ENCODE measurements around the gene ERC1.
"Not testable (repeated sequence)": the region's sequence is repeated elsewhere in the genome, so short reads cannot be mapped to it uniquely, and the experiment has no call there.

Gene ERC1

DNA sequence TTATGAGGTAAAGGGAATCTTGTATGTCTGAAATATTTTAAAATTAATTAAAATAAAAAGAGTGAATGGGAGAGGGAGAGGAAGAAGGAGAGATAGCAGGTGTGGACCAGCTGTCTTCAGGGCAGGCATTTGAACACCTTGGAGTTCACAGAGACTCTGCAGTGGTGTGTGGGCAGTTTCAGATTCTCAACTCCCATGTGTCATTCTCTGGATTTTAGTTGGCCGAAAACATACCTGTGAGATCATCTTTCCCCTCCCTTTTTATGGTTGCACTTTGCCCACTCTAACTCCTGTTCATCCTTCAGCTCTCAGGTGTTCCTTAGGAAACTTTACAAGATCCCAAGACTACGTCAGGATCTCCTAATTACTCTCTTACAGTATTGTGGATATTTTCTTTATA lies 108.1 kb downstream of the ERC1 start:
- no peaks in the 10 kb centered on the region for H3K9me3 ChIP-seq (ENCODE audit: control insufficient read depth, insufficient read depth, low read depth, low read length)
- H3K4me1 ChIP-seq (ENCODE audit: control insufficient read depth, insufficient read depth, low read length) = 0 out of 2 replicates have a peak, but pooled peaks cover 4% of the 10 kb centered on the region
- H3K27ac ChIP-seq (ENCODE audit: extremely low read depth, low read depth, low read length) = no peak overlapping the region
- H3K4me3 ChIP-seq (ENCODE audit: low read depth, low read length) = no peak overlapping the region
- no peaks in the 10 kb centered on the region; a peak in 1 of 3 replicates for H3K36me3 ChIP-seq (ENCODE audit: control insufficient read depth in 2 of 2, insufficient read depth in 1 of 2, low read length in 2 of 2)
- 0 out of 2 replicates have a peak, but pooled peaks have one; percentile 3 for TF ChIP-seq PRDM1 (tag by site-specific recombination; IDR thresholded peaks at IDR 0.05)
- TF ChIP-seq ZNF311 (tag by site-specific recombination; IDR thresholded peaks at IDR 0.05; ENCODE audit: borderline replicate concordance) = no peak
- TF ChIP-seq TRIM28 (IDR thresholded peaks at IDR 0.05; ENCODE audit: borderline replicate concordance, low read length) = no peak
- CTCF ChIA-PET = no interaction called here
- POLR2A ChIA-PET = no interaction called here

DNA sequence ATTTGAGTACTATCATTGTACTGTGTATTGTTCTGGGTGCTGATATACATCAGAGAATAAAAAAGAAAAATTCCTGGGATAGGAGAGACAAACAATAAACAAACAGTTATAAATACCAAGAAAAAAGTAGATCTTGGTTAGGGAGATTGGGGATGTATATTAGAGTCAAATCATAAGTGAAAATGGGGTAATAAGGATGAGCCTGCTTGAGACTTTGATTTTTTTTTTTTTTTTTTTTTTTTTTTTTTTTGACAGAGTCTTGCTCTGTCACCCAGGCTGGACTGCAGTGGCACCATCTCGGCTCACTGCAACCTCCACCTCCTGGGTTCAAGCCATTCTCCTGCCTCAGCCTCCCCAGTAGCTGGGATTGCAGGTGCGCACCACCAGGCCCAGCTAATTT lies 108.6 kb downstream of the ERC1 start:
- H3K9me3 ChIP-seq (ENCODE audit: control insufficient read depth, insufficient read depth, low read depth, low read length); H3K4me3 ChIP-seq (ENCODE audit: low read depth, low read length); CTCF ChIA-PET; H3K36me3 ChIP-seq (ENCODE audit: control insufficient read depth in 2 of 2, insufficient read depth in 1 of 2, low read length in 2 of 2); H3K27ac ChIP-seq (ENCODE audit: extremely low read depth, low read depth, low read length); POLR2A ChIA-PET; H3K4me1 ChIP-seq (ENCODE audit: control insufficient read depth, insufficient read depth, low read length): not testable (repeated sequence)
- TF ChIP-seq, protein P1, sequence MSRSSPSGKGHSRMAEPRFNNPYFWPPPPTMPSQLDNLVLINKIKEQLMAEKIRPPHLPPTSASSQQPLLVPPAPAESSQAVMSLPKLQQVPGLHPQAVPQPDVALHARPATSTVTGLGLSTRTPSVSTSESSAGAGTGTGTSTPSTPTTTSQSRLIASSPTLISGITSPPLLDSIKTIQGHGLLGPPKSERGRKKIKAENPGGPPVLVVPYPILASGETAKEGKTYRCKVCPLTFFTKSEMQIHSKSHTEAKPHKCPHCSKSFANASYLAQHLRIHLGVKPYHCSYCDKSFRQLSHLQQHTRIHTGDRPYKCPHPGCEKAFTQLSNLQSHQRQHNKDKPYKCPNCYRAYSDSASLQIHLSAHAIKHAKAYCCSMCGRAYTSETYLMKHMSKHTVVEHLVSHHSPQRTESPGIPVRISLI (tag by site-specific recombination; IDR thresholded peaks at IDR 0.05) = peak; percentile 38; the same call in 1 of the 2 replicates

DNA sequence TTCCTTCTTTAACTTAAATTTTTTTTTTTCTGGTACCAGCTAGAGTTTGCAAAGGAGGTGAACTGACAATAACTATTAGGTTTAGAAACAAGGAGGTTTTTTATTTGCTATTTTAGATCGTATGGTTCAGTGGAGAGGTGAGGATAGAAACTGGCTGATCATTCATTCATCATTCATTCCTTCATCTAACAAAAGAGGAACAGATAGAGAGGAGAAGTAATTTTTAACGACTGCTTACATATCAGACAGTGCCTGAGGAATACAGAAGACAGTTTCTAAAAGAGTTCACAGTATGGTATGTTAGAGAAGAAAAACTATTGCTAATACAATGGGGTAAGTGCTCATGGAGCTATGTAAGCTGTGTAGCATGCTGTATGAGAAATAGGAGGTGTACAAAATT lies 111.1 kb downstream of the ERC1 start:
- POLR2A ChIA-PET = interaction anchor here (1.0 kb wide), 1 partner anchor 153 kb away, joined by 3 read pairs; the partner anchor contains the start of gene RAD52

DNA sequence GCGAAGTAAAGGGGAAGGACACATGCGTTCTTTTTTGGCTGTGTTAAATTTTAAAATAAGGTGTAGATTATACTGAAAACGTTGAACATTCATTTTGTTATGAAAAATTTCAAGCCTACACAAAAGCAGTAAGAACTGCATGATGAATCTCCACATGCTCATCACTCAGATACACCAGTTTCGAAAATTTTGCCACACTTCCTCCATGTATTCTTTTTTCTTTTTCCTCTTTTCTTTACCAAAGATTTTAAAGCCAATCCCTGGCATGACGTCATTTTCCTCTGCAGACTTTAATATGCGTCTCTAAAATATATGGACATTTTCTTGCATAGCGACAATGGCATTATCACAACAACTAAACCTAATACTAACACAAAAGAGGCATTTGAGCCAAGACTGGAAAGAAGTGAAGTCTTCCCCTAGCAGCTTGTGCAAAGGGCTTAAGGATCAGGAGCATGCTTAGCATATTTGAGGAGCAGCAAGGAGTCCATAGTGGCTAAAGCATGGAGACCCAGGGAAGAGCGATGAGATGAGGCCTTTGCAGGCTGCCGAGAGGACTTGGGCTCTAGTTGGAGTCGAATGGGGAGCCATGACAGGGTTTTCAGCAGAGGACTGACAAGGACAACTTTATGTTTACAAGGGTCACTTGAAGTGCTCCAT lies 111.9 kb downstream of the ERC1 start:
- ChIA-PET POLR2A (no interaction called here), CTCF (interaction anchor here (0.6 to 3.6 kb wide), 4 partner anchors 11 to 533 kb away, joined by 4 to 21 read pairs (median 7); no protein-coding TSS in a partner anchor)
- no peak overlapping the region for H3K4me3 ChIP-seq (ENCODE audit: low read depth, low read length)
- H3K27ac ChIP-seq (ENCODE audit: extremely low read depth, low read depth, low read length) = no peak overlapping the region
- no peaks in the 10 kb centered on the region for H3K9me3 ChIP-seq (ENCODE audit: control insufficient read depth, insufficient read depth, low read depth, low read length)
- 0 out of 2 replicates have a peak, but pooled peaks cover 4% of the 10 kb centered on the region for H3K4me1 ChIP-seq (ENCODE audit: control insufficient read depth, insufficient read depth, low read length)
- H3K36me3 ChIP-seq (ENCODE audit: control insufficient read depth in 2 of 2, insufficient read depth in 1 of 2, low read length in 2 of 2) = no peaks in the 10 kb centered on the region
- no peak for TF ChIP-seq OVOL3 (tag by site-specific recombination; IDR thresholded peaks at IDR 0.05)
- TF ChIP-seq, protein P2, sequence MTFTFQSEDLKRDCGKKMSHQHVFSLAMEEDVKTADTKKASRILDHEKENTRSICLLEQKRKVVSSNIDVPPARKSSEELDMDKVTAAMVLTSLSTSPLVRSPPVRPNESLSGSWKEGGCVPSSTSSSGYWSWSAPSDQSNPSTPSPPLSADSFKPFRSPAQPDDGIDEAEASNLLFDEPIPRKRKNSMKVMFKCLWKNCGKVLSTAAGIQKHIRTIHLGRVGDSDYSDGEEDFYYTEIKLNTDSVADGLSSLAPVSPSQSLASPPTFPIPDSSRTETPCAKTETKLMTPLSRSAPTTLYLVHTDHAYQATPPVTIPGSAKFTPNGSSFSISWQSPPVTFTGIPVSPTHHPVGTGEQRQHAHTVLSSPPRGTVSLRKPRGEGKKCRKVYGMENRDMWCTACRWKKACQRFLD (tag by site-specific recombination; IDR thresholded peaks at IDR 0.05) = no peak
- no peak for TF ChIP-seq ZNF561 (tag by site-specific recombination; IDR thresholded peaks at IDR 0.05; ENCODE audit: borderline replicate concordance)
- TF ChIP-seq ZNF510 (tag by site-specific recombination; IDR thresholded peaks at IDR 0.05; ENCODE audit: insufficient replicate concordance) = no peak
- no peak for TF ChIP-seq ZNF174 (tag by site-specific recombination; IDR thresholded peaks at IDR 0.05)
- no peak for TF ChIP-seq BCL11B (tag by site-specific recombination; IDR thresholded peaks at IDR 0.05; ENCODE audit: low read depth)
- no peak for TF ChIP-seq ZSCAN30 (tag by site-specific recombination; IDR thresholded peaks at IDR 0.05)
- no peak for TF ChIP-seq ZNF621 (tag by site-specific recombination; IDR thresholded peaks at IDR 0.05)
- no peak for TF ChIP-seq ZNF530 (tag by site-specific recombination; IDR thresholded peaks at IDR 0.05; ENCODE audit: low read depth)
- TF ChIP-seq GLIS2 (tag by site-specific recombination; IDR thresholded peaks at IDR 0.05) = no peak

More for the DNA sequence above, 111.1 kb downstream of the ERC1 start:
- H3K27ac ChIP-seq (ENCODE audit: extremely low read depth, low read depth, low read length) = no peak overlapping the region
- TF ChIP-seq ZNF202 (tag by site-specific recombination; IDR thresholded peaks at IDR 0.05; ENCODE audit: borderline replicate concordance) = no peak
- TF ChIP-seq, protein P3, sequence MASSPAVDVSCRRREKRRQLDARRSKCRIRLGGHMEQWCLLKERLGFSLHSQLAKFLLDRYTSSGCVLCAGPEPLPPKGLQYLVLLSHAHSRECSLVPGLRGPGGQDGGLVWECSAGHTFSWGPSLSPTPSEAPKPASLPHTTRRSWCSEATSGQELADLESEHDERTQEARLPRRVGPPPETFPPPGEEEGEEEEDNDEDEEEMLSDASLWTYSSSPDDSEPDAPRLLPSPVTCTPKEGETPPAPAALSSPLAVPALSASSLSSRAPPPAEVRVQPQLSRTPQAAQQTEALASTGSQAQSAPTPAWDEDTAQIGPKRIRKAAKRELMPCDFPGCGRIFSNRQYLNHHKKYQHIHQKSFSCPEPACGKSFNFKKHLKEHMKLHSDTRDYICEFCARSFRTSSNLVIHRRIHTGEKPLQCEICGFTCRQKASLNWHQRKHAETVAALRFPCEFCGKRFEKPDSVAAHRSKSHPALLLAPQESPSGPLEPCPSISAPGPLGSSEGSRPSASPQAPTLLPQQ (tag by site-specific recombination; IDR thresholded peaks at IDR 0.05) = no peak
- TF ChIP-seq ZNF626 (tag by site-specific recombination; IDR thresholded peaks at IDR 0.05) = no peak
- TF ChIP-seq ZNF239 (tag by site-specific recombination; IDR thresholded peaks at IDR 0.05) = no peak
- TF ChIP-seq, protein P4, sequence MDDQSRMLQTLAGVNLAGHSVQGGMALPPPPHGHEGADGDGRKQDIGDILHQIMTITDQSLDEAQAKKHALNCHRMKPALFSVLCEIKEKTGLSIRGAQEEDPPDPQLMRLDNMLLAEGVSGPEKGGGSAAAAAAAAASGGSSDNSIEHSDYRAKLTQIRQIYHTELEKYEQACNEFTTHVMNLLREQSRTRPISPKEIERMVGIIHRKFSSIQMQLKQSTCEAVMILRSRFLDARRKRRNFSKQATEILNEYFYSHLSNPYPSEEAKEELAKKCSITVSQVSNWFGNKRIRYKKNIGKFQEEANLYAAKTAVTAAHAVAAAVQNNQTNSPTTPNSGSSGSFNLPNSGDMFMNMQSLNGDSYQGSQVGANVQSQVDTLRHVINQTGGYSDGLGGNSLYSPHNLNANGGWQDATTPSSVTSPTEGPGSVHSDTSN (CRISPR knock-in tag; IDR thresholded peaks at IDR 0.05) = no peak
- TF ChIP-seq, protein P5, sequence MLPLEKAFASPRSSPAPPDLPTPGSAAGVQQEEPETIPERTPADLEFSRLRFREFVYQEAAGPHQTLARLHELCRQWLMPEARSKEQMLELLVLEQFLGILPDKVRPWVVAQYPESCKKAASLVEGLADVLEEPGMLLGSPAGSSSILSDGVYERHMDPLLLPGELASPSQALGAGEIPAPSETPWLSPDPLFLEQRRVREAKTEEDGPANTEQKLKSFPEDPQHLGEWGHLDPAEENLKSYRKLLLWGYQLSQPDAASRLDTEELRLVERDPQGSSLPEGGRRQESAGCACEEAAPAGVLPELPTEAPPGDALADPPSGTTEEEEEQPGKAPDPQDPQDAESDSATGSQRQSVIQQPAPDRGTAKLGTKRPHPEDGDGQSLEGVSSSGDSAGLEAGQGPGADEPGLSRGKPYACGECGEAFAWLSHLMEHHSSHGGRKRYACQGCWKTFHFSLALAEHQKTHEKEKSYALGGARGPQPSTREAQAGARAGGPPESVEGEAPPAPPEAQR (tag by site-specific recombination; IDR thresholded peaks at IDR 0.05) = no peak
- no peak for TF ChIP-seq OVOL3 (tag by site-specific recombination; IDR thresholded peaks at IDR 0.05)
- no peak for TF ChIP-seq SCRT2 (tag by site-specific recombination; IDR thresholded peaks at IDR 0.05)
- H3K9me3 ChIP-seq (ENCODE audit: control insufficient read depth, insufficient read depth, low read depth, low read length) = no peaks in the 10 kb centered on the region
- no peaks in the 10 kb centered on the region for H3K36me3 ChIP-seq (ENCODE audit: control insufficient read depth in 2 of 2, insufficient read depth in 1 of 2, low read length in 2 of 2)
- CTCF ChIA-PET = interaction anchor here (0.6 to 3.6 kb wide), 4 partner anchors 10 to 89 kb away, joined by 4 to 21 read pairs (median 5); no protein-coding TSS in a partner anchor
- no peak overlapping the region for H3K4me3 ChIP-seq (ENCODE audit: low read depth, low read length)
- H3K4me1 ChIP-seq (ENCODE audit: control insufficient read depth, insufficient read depth, low read length) = 0 out of 2 replicates have a peak, but pooled peaks cover 4% of the 10 kb centered on the region
